Keratinocyte (primary cell): ENCODE measurements around the gene FBH1. TPM values are rescaled to one million over a fixed set of nuclear protein-coding genes. Genes with fewer than 3 reads are reported as not detected.

Experiments used
- DNase-seq: peaks from one replicate; pipeline ENCODE4 v3.0.0-alpha.2; 2011; ENCODE audit warnings: low read depth, missing footprints, low spot score
- FAIRE-seq: peaks from 2 replicates; lab custom pipeline; 2011; peaks lifted over from hg19 to GRCh38; lab: Jason Lieb, UNC
- H2AFZ ChIP-seq: 2 replicates; pipeline ENCODE4 v1.6.0; 2012; ENCODE audit warnings: low read length, control low read depth, inconsistent platforms; ENCODE audit not compliant: control insufficient read depth
- H3K27ac ChIP-seq: 2 replicates; pipeline ENCODE4 v1.5.1; 2011; ENCODE audit warnings: low read length; ENCODE audit not compliant: control insufficient read depth, insufficient read depth
- H3K27me3 ChIP-seq: 3 replicates; pipeline ENCODE4 v1.6.0; 2011; ENCODE audit warnings: low read length; ENCODE audit not compliant: control insufficient read depth, insufficient read depth; ENCODE audit errors: extremely low read depth
- H3K36me3 ChIP-seq, 2 experiments: 2 replicates in 1 of 2; 3 replicates in 1 of 2; pipeline ENCODE4 v1.5.1; 2011; ENCODE audit warnings: low read length in 2 of 2, mild to moderate bottlenecking in 1 of 2; ENCODE audit not compliant: control insufficient read depth in 2 of 2, insufficient read depth in 2 of 2; ENCODE audit errors: extremely low read depth in 1 of 2
- H3K4me1 ChIP-seq: 3 replicates; pipeline ENCODE4 v1.5.1; 2011; ENCODE audit warnings: low read length; ENCODE audit not compliant: control insufficient read depth, insufficient read depth; ENCODE audit errors: extremely low read depth
- H3K4me2 ChIP-seq: 3 replicates; pipeline ENCODE4 v1.6.0; 2011; ENCODE audit warnings: low read depth, low read length; ENCODE audit not compliant: control insufficient read depth, insufficient read depth; ENCODE audit errors: extremely low read depth
- H3K4me3 ChIP-seq, 3 experiments: fragments of 200-600 bp in 1 of 3; sonication (generic) in 1 of 3; 2 replicates in 2 of 3; 3 replicates in 1 of 3; pipeline ENCODE4 v1.5.1; 2011 to 2016; ENCODE audit warnings: low read length in 3 of 3, mild to moderate bottlenecking in 3 of 3, control low read depth in 2 of 3, inconsistent platforms in 1 of 3, low read depth in 1 of 3, mixed read lengths in 1 of 3, mixed run types in 1 of 3, moderate library complexity in 1 of 3; ENCODE audit not compliant: control insufficient read depth in 2 of 3, insufficient read depth in 2 of 3; ENCODE audit errors: extremely low read depth in 1 of 3
- H3K79me2 ChIP-seq: 2 replicates; pipeline ENCODE4 v1.6.0; 2012; ENCODE audit warnings: low read length; ENCODE audit not compliant: control insufficient read depth, insufficient read depth
- H3K9ac ChIP-seq: 3 replicates; pipeline ENCODE4 v1.6.0; 2011; ENCODE audit warnings: low read length; ENCODE audit not compliant: control insufficient read depth, insufficient read depth; ENCODE audit errors: extremely low read depth
- H3K9me1 ChIP-seq: 3 replicates; pipeline ENCODE4 v1.6.0; 2011; ENCODE audit warnings: low read length; ENCODE audit not compliant: control insufficient read depth, insufficient read depth; ENCODE audit errors: extremely low read depth
- H3K9me3 ChIP-seq: 2 replicates; pipeline ENCODE4 v1.5.1; 2012; ENCODE audit warnings: low read depth, low read length; ENCODE audit not compliant: control insufficient read depth
- H4K20me1 ChIP-seq: 3 replicates; pipeline ENCODE4 v1.6.0; 2011; ENCODE audit warnings: low read length; ENCODE audit not compliant: control insufficient read depth, insufficient read depth; ENCODE audit errors: extremely low read depth
- CTCF ChIP-seq, 3 experiments: IDR thresholded peaks in 1 of 3; conservative IDR thresholded peaks in 1 of 3; optimal IDR thresholded peaks in 1 of 3; 2 replicates in 2 of 3; 3 replicates in 1 of 3; pipeline versions ENCODE3 to v1.5.1; 2011; ENCODE audit warnings: low read length in 3 of 3, mild to moderate bottlenecking in 3 of 3, moderate library complexity in 2 of 3, control low read depth in 1 of 3, inconsistent platforms in 1 of 3; ENCODE audit not compliant: insufficient read depth in 2 of 3; ENCODE audit errors: extremely low read depth in 1 of 3
- EZH2 ChIP-seq: IDR thresholded peaks from one replicate; pipeline ENCODE4 v1.6.1; 2012; ENCODE audit warnings: inconsistent platforms, mild to moderate bottlenecking, low read length, moderate library complexity
- dilution Hi-C: fragments of 300-500 bp; cut with MboI; formaldehyde crosslinking; loops from one replicate; pipeline ENCODE4 v1.7.0; 2020; ENCODE audit warnings: low sequenced_read_pairs; ENCODE audit not compliant: extremely low pct_ligation_motif_present
- polyA plus RNA-seq, 5 experiments: library from polyadenylated mRNA; depleted of rRNA in 3 of 5; stranded (reverse) in 3 of 5; stranded (forward) in 1 of 5; unstranded in 1 of 5; fragments of >200 nt; gene quantifications; 1 replicate in 1 of 5; 2 replicates in 3 of 5; 3 replicates in 1 of 5; pipeline versions ENCODE4 v1.2.1 to v1.2.3, GENCODE V29; 2011 to 2012; ENCODE audit warnings: missing spikeins in 2 of 5, low read depth in 1 of 5, low replicate concordance in 1 of 5

FBH1 gene
- polyA plus RNA-seq, 1 donor (not counting 4 experiments of a cell fraction or from before 2014, with no cell fraction given) = 61.8 TPM

GRCh38 chr10:5858811-5859210, 31.2 kb upstream of the FBH1 start:
- no peaks in the 10 kb centered on the region for H3K36me3 ChIP-seq
- no peaks in the 10 kb centered on the region for H3K79me2 ChIP-seq
- FAIRE-seq (no peak), DNase-seq (no peak)
- no peak overlapping the region for H2AFZ ChIP-seq
- no peaks in the 10 kb centered on the region for H3K4me1 ChIP-seq
- no peak overlapping the region for H3K4me2 ChIP-seq
- no peaks in the 10 kb centered on the region for H4K20me1 ChIP-seq
- H3K9me1 ChIP-seq = no peaks in the 10 kb centered on the region
- H3K4me3 ChIP-seq = no peak overlapping the region
- no peak overlapping the region for H3K9ac ChIP-seq
- TF ChIP-seq CTCF (optimal IDR thresholded peaks at IDR 0.05 in 1 of 3, IDR thresholded peaks at IDR 0.05 in 1 of 3, conservative IDR thresholded peaks at IDR 0.05 in 1 of 3; ENCODE audit: extremely low read depth in 1 of 3, insufficient read depth in 2 of 3, low read length in 3 of 3) (no peak), EZH2 (no peak)
- no peak overlapping the region for H3K27ac ChIP-seq
- no peaks in the 10 kb centered on the region for H3K9me3 ChIP-seq
- peaks cover 6% of the 10 kb centered on the region for H3K27me3 ChIP-seq
- dilution Hi-C loops = no loop called here

GRCh38 chr10:5860066-5860465, 30.0 kb upstream of the FBH1 start:
- Histone ChIP-seq H3K4me3 (no peak overlapping the region), H3K36me3 (no peaks in the 10 kb centered on the region), H4K20me1 (no peaks in the 10 kb centered on the region), H3K79me2 (no peaks in the 10 kb centered on the region), H3K4me2 (no peak overlapping the region), H3K9me3 (no peaks in the 10 kb centered on the region), H3K9ac (no peak overlapping the region), H3K27ac (no peak overlapping the region), H2AFZ (no peak overlapping the region), H3K4me1 (no peaks in the 10 kb centered on the region), H3K27me3 (peaks cover 6% of the 10 kb centered on the region), H3K9me1 (no peaks in the 10 kb centered on the region)
- FAIRE-seq = no peak
- dilution Hi-C loops = no loop called here
- no peak for TF ChIP-seq EZH2
- no peak for TF ChIP-seq CTCF (optimal IDR thresholded peaks at IDR 0.05 in 1 of 3, IDR thresholded peaks at IDR 0.05 in 1 of 3, conservative IDR thresholded peaks at IDR 0.05 in 1 of 3; ENCODE audit: extremely low read depth in 1 of 3, insufficient read depth in 2 of 3, low read length in 3 of 3)
- DNase-seq = no peak
